MG63 (cell line): Measurements from ENCODE around the gene SLC12A6. TPM values are rescaled to one million over a fixed set of nuclear protein-coding genes. Genes with fewer than 3 reads are reported as not detected.
"Not testable (repeated sequence)": the region's sequence is repeated elsewhere in the genome, so short reads cannot be mapped to it uniquely, and the experiment has no call there.

Experiments used
- DNase-seq: peaks from one replicate; pipeline ENCODE4 v3.0.0-alpha.2; 2020
- H3K27me3 ChIP-seq: fragments of 250-450 bp; sonication (Bioruptor Pico); 2 replicates; pipeline ENCODE4 v1.5.1; 2020; ENCODE audit warnings: mild to moderate bottlenecking, moderate library complexity
- H3K36me3 ChIP-seq: fragments of 250-450 bp; sonication (Bioruptor Pico); 2 replicates; pipeline ENCODE4 v1.5.1; 2020; ENCODE audit warnings: mild to moderate bottlenecking, moderate library complexity
- H3K4me3 ChIP-seq: fragments of 250-450 bp; sonication (Bioruptor Pico); 2 replicates; pipeline ENCODE4 v1.5.1; 2020; ENCODE audit warnings: mild to moderate bottlenecking, moderate library complexity
- H3K9me3 ChIP-seq: fragments of 250-450 bp; sonication (Bioruptor Pico); 2 replicates; pipeline ENCODE4 v1.5.1; 2020; ENCODE audit warnings: mild to moderate bottlenecking, moderate library complexity
- total RNA-seq: library from RNA; depleted of rRNA; stranded (reverse); fragments of >200 nt; shearing (Covaris generic); gene quantifications from 2 replicates; pipeline ENCODE4 v1.2.3, GENCODE V29; 2014; ENCODE audit warnings: low replicate concordance; rRNA removed

The SLC12A6 gene
- total RNA-seq = 1.1 and 1.6 TPM in 2 replicates

DNA sequence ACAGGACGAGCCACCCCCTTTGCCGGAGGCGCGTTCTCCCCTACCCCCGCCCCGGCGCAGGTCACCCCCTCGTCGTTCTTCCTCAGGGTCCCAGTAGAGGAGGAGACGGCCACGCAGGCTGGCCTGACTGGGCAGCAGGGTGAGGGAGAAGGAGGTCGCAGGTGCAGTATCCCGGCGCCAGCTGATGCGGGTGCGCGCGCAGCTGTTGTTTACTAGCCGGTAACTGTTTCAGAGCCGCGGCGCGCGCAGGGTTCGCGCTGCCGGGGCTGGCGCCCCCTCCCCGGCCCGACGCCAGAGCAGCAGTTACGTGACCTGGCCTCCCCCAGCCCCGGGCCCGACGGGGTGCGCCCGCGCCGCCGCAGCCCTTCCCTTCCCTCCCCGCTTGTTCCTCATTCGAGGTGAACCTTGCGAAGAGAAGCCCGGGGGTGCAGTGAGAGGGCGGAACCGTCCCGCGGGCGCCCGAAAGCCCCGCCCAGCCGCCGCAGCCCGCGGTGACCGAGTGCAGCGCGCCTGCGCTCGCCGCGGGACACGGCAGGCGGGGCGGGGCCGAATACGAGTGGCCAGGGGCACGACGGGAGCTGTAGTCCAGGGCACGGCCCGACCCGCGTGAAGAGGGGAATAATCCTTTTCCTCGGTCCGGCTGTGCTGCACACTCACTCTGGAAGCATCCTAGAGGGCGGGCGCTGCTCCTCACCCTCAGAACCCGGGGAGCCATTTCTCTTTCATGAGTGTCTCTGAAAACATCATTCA is at the start of gene SLC12A6:
SLC12A6 (minus strand) TSS at position 225 of the 750 bp plus-strand sequence. CDS start 1,101 bp downstream, outside the sequence.
- peak; percentile 93 for DNase-seq
- no peaks in the 10 kb centered on the region for H3K9me3 ChIP-seq
- H3K27me3 ChIP-seq = no peaks in the 10 kb centered on the region
- H3K4me3 ChIP-seq = peak within 1 kb of the TSS; percentile 64
- peaks cover 28% of the 10 kb centered on the region for H3K36me3 ChIP-seq

DNA sequence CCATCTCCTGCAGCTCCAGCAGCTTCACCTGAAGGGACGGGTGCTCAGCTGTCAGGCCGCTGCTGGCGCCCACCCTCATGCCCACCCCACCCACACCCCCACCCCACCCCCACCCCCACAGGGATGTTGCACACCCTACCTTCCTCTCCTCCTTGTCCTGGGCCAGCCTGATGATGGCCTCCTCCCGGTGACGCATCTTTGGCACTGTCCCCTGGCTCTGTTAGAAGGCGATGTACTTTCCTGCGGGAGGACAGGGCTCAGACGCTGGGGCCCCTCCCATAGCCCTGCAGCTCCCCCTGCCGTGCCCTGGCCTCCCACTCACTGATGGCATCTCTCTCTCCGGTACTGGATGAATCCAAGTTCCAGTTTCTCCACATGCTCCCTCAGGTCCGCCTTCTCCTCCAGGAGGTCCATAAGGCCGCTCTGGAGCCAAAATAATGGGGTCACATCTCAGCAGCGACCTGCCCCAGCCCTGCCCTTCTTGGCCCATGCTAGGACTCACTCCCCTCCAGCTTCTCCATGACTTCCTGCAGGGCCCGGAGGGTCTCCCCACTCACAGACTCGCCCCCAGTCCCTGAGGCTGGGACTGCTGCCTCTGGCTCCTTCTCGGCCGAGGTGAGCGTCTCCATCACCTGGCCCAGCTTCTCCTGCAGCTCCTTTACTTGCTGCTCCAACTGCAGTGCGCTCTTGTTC is 44.4 kb upstream of the SLC12A6 start:
- not testable (repeated sequence) for H3K36me3 ChIP-seq, DNase-seq, H3K27me3 ChIP-seq, H3K4me3 ChIP-seq, H3K9me3 ChIP-seq

DNA sequence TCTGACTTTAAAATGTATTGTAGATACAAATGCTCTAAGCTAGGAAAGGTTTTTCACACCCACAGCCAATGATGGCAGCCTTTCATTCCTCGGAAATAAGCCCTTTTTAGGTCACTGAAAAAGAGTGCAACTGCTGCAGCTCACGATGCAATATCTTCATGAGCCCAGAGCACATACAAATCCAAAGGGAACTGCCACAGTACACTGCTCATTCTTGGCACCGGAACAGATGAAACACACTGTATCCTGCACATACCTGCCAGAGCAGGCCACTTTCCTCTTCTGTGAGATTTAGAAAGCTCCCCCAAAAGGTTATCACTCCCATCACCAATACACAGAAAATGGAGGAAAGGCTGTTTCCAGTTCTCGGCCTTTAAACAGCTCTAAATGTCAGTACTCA is 42.9 kb upstream of the SLC12A6 start:
- H3K27me3 ChIP-seq, H3K9me3 ChIP-seq, H3K36me3 ChIP-seq, H3K4me3 ChIP-seq, DNase-seq: not testable (repeated sequence)

DNA sequence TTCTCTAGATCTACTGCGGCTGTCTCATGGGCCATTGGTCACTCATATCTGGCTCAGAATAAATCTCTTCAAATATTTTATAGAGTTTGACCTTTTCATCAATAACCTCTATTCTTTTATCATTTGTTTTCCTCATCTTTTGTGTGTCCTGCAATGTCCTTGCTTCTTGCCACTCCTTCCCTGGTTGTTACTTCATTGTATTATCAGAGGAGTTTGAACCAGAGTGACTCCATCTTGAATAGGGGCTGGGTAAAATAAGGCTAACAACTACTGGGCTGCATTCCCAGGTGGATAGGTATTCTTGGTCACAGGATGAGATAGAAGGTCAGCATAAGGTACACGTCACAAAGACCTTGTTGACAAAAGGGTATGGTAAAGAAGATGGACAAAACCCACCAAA is 39.3 kb upstream of the SLC12A6 start:
- Histone ChIP-seq H3K9me3 (no peaks in the 10 kb centered on the region), H3K4me3 (no peak overlapping the region), H3K36me3 (no peaks in the 10 kb centered on the region), H3K27me3 (no peaks in the 10 kb centered on the region)
- DNase-seq = no peak

DNA sequence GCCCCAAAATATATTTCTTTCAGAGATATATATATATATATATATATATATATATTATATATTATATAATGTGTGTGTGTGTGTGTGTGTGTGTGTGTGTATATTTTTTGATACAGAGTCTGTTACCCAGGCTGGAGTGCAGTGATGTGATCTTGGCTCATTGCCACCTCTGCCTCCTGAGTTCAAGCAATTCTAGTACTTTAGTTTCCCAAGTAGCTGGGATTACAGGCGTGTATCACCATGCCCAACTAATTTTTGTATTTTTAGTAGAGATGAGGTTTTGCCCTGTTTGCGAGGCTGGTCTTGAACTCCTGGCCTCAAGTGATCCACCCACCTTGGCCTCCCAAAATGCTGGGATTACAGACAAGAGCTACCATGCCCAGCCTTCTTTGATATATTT is 38.0 kb upstream of the SLC12A6 start:
- not testable (repeated sequence) for H3K4me3 ChIP-seq, DNase-seq, H3K27me3 ChIP-seq, H3K9me3 ChIP-seq, H3K36me3 ChIP-seq

DNA sequence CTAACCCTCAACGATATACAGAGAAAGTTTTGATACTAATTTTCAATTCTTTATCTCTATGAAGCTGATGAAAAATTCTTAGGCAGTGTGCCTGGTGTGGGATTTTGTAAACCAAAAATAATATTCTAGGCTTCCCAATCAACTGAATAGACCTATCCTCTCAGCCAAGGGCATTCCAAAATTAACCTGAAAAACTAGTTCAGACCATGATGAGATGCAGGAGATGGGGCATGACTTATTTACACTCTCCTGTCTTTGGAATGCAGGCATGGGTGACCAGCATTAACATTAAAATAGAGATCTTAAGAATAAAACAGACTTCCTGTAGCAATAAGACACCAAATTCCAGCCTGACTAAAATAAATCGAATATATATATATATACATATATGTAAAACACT is 37.2 kb upstream of the SLC12A6 start:
- Histone ChIP-seq H3K4me3 (no peak overlapping the region), H3K9me3 (no peaks in the 10 kb centered on the region), H3K27me3 (no peaks in the 10 kb centered on the region), H3K36me3 (no peaks in the 10 kb centered on the region)
- DNase-seq = no peak

DNA sequence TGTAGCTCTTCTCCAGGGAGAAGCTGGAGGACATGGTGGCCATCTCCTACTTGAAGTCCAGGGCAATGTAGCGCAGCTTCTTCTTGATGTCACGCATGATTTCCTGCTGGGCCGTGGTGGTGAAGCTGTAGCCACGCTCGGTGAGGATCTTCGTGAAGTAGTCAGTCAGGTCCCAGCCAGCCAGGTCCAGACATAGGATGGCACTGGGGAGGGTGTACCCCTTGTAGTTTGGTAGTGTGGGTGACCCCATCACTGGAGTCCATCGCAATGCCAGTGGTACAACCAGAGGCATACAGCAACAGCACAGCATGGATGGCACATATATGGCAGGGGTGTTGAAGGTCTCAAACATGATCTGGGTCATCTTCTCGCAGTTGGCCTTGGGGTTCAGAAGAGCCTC is 36.4 kb upstream of the SLC12A6 start:
- no peaks in the 10 kb centered on the region for H3K27me3 ChIP-seq
- no peaks in the 10 kb centered on the region for H3K9me3 ChIP-seq
- no peak for DNase-seq
- H3K36me3 ChIP-seq = no peaks in the 10 kb centered on the region
- no peak overlapping the region for H3K4me3 ChIP-seq

DNA sequence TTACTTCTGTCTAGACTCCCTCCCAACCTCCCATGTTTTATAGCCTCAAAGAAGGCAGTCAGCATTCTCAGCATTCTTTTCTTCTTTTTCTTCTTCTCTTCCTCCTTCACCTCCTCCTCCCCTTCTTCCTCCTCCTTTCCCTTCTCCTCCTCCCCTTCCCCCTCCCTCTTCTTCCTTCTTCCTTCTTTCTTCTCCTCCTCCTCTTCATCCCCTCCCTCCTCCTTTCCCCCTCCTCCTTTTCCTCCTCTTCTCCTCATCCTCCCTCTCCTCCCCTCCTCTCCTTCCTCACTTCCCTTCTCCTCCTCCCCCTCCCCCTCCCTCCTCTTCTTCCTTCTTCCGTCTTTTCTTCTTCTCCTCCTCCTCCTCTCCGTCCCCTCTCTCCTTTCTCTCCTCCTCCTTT is 33.1 kb upstream of the SLC12A6 start:
- H3K4me3 ChIP-seq = no peak overlapping the region
- no peaks in the 10 kb centered on the region for H3K36me3 ChIP-seq
- no peaks in the 10 kb centered on the region for H3K27me3 ChIP-seq
- H3K9me3 ChIP-seq = no peaks in the 10 kb centered on the region
- no peak for DNase-seq

DNA sequence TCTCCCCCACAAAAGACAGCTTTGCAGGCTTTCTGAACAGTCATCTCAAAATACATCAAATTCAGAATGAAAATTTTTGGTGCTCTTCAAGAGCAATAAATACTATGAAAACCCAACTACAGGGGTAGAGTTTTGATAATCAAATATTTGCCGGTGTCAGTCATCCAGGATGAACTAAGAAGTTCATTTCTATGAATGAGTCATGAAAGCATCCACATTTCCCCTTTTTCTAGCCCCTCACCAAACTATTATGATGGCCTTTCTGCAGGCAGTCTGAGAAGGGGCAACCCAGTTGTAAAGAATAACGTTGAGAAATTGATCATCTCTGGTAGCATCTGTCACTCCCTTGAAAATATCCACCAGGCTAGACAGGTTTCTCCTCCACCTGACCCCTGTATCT is 32.5 kb upstream of the SLC12A6 start:
- H3K9me3 ChIP-seq = no peaks in the 10 kb centered on the region

DNA sequence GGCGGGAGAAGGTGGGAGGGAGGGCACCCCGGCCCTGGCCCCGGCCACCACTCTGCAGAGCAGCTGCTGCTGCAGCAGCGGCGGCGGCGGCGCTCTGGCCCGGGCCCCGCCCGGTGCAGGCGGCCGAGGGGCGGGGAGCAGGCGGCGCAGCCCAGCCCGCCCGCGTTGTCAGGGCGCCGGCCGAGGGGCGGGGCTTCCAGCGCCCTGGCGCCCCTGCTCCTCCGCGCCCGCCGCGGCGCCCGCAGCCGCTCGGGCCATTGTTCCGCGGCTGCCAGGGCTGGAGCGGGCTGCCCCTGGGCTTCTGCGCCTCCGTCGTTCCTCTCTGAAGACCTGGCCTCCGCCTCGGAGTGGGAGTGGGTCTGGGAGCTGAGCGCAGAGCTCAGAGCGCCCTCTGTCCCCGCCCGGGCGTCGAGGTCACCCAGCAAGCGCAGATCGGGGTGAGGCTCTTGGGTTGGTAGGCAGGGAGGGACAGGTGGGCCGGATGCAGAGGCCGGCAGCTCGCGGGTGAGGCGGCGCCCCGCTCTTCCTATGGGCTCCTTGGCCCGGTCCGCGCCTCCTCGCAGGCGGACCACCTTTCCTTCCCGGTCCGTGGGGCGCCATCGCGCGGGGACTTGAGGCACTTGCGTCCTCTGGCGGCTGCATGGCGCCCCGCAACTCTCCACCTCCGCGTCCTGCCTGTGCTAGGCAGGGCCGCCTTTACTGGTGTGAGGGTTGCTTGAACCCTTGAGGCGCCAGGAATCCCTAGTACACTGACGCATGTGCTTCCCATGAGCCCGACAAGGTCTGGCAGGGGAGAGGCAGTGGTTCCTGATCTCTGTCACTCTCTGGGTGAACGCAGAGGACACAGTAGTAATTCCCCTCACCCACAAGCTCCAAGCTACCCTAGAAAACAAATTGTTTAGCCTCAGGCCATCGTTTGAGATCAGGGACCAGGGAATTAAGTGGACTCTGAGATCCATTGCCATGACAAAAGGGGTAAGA is 29.8 kb upstream of the SLC12A6 start, which contains the start of gene LPCAT4:
LPCAT4 (minus strand) TSS at position 96 of the 981 bp plus-strand sequence. CDS start 96 bp downstream, outside the sequence.
- Histone ChIP-seq H3K9me3 (no peaks in the 10 kb centered on the region), H3K27me3 (no peaks in the 10 kb centered on the region)
- DNase-seq = peak; percentile 81

More for the DNA sequence above, 32.5 kb upstream of the SLC12A6 start:
- Histone ChIP-seq H3K4me3 (no peak overlapping the region), H3K27me3 (no peaks in the 10 kb centered on the region), H3K36me3 (no peaks in the 10 kb centered on the region)
- no peak for DNase-seq

DNA sequence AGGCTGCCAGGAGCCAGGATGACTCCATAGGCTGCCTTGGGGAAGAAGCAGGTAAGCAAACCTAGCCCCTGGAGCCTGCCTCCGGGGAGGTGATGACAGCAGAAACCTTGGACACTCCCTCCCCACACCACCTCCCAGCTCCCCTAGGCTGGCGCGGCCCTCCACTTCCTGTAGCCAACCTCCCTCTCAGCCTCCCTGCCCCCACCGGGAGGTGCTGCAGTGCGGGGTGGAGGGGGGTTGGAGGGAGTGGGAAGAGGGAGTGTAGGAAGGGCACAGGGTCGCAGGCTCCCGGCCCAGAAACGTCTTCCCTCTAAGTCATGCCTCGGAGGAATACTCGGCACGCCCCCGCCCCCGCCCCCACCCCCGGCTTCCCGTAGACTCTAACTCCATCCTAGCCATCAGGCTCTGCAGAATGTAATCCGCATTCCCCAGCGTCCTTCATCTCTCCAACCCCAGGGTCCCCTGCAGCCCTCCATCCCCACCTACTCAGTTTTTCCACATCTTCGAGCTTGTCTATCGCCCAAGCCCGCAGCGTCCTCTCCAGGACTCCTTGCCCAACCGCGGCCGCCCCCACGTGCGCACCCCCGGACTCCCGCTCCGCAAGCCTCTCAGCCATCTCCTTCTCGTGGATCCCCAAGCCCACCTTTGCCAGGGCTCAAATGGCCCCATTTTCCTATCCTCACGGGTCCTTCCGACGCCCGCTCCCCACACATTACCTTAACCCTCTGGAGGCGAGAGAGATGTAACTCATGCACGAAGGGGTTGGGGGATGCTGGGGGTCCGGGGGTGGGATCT is 28.9 kb upstream of the SLC12A6 start:
- Histone ChIP-seq H3K9me3 (no peaks in the 10 kb centered on the region), H3K4me3 (peak overlapping the region; percentile 88), H3K27me3 (no peaks in the 10 kb centered on the region), H3K36me3 (no peaks in the 10 kb centered on the region; the same call in 1 of the 2 replicates)
- peak; percentile 59 for DNase-seq

More for the DNA sequence above, 29.8 kb upstream of the SLC12A6 start, which contains the start of gene LPCAT4:
- no peaks in the 10 kb centered on the region; the same call in 1 of the 2 replicates for H3K36me3 ChIP-seq
- H3K4me3 ChIP-seq = peak within 1 kb of the TSS; percentile 88

DNA sequence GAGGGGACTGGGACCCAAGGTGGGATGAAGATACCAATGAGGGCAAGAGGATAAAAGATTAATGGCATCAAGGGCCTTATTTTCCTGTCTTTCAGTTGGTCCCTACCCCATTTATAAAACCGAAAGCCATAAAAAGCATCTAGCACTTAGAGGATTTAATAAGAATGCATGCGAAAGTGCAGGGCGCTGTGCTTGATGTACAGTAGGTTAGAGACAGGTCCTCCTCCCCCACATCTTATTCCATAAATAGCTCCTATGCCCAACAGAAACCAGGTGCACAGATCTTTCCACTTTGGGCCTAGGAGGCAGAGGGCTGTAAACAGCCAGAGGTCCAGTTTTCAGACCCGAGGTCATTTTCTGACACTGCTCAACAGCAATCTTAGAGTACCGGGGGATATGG is 28.3 kb upstream of the SLC12A6 start:
- Histone ChIP-seq H3K36me3 (no peaks in the 10 kb centered on the region; the same call in 1 of the 2 replicates), H3K27me3 (no peaks in the 10 kb centered on the region), H3K9me3 (no peaks in the 10 kb centered on the region), H3K4me3 (peak overlapping the region; percentile 88)
- DNase-seq = no peak

DNA sequence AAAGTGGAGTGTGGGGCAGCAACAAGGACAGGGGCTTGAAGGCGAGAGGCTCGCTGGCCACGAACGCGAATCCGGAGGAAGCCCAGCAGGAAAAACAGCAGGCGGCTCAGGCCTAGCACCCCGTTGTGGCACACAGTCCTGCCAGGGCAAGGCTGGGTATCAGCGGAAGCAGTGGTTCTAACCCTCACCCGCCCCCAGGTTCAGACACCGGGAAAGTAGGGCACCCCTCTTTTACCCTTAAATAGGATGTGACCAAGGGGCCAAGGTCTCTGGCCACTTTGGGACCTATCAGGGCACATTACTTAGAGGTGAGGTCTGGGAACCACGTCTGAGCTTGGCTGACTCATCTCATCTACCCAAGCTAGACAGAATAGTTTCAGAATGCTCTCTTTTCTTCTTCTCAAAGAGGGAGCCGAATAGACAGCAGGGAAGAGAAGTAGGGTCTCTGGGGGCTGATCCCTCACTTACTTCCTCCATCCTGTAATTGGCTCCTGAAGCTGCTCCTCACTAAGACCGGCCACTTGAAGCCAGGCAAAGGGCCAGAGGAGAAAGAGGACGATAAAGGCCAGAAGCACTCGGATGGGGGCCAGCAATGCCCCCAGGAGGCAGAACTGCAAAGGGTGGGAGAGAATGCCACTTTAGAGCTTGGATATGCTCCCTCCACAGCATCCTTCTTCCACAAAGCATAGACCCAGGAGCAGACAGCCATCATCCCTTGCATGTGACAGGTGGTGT is 27.7 kb upstream of the SLC12A6 start:
- no peaks in the 10 kb centered on the region for H3K9me3 ChIP-seq
- no peaks in the 10 kb centered on the region for H3K27me3 ChIP-seq
- no peaks in the 10 kb centered on the region; the same call in 1 of the 2 replicates for H3K36me3 ChIP-seq
- DNase-seq = no peak
- no peak overlapping the region; the same call in 1 of the 2 replicates for H3K4me3 ChIP-seq

DNA sequence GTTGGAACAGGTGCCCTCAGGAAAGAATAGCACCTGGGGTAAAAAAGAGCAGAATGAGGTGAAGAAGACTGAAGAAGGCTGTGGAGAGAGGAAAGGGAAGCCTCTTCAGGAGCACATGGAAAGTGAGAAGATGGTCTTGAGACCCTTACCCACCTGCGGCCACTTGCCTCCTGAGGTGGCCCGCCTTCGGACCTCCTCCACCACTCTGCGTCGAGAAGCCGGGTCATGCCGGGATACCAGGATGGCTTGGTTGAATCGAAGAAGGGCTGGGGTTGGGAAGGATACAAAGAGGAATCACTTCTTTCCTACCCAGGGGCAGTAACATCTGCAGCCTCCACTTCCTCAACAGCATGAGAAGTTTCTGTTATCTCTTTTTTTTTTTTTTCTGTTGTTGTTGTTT is 26.5 kb upstream of the SLC12A6 start:
- Histone ChIP-seq H3K9me3 (no peaks in the 10 kb centered on the region), H3K27me3 (no peaks in the 10 kb centered on the region), H3K4me3 (no peak overlapping the region), H3K36me3 (no peaks in the 10 kb centered on the region; the same call in 1 of the 2 replicates)
- no peak for DNase-seq

DNA sequence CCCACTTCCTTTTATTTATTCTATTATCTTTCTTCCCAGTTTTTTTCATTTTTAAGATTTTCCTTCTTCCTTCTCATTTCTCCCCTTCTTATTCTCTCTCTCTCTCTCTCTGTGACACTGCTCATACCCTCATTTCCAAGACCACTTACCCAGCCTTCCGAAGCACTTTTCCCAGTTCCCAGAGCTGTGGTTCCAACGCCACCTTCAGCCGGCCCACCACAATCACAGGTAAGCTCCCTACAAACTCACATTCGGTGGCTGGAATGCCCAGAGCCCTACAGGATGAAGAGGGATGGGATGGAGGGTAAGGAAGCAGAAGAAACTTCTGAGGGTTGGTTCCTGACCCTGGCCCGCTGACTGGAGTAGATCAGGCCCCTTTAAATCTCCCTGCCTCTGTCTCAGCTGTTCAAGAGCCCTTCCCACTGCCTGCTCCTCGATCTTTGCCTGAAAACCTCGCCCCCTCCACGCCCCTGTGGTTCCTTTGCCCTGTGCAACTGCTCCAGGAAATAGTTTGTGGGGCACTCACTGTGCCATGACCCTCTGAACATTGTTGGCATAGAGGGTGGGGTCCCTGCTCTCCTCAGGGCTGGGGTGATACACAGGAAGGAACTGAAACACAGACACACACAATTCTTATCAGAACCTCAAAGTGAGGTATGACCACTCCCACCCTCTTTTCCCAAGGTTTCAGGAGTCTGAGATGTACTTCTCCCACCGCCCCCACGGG is 24.6 kb upstream of the SLC12A6 start:
- Histone ChIP-seq H3K27me3 (no peaks in the 10 kb centered on the region), H3K9me3 (no peaks in the 10 kb centered on the region), H3K36me3 (no peaks in the 10 kb centered on the region; the same call in 1 of the 2 replicates), H3K4me3 (no peak overlapping the region)
- DNase-seq = no peak
